GDM1 (cell line): ENCODE measurements around the gene NOTUM.

Source experiments
- DNase-seq: peaks from one replicate; lab custom pipeline; 2025; lab: John Stamatoyannopoulos, UW

The NOTUM gene

DNA sequence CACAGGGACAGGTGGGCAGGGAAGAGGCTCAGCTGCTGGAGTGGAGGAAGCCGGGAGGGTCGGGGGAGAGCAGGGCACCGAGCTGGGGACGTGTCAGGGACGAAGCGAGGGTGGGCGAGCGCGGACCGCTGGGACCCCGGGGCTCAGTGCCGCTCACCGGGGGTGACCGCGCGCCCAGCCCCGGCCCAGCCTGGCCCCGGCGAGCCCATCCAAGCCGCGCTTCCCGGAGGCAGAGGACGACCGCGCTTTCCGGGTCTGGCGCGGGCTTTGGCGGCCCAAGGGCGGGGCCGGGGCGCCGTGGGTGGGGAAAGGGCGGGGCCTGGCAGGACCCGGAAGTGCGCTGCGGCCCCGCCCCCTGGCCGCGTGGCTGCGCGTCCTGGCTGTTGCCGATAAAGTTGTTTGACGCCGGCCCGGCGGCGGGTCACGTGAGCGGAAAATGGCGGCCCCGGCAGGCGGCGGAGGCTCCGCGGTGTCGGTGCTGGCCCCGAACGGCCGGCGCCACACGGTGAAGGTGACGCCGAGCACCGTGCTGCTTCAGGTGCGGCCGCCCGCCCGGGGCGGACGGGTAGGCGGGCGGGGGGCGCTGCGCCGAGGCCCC is 16.3 kb upstream of the NOTUM start, which contains the start of gene ASPSCR1:
Gene ASPSCR1 (plus strand): TSS at position 419 of the 598 bp plus-strand sequence. CDS start 18 bp downstream, at position 437.
- DNase-seq = peak; percentile 88

DNA sequence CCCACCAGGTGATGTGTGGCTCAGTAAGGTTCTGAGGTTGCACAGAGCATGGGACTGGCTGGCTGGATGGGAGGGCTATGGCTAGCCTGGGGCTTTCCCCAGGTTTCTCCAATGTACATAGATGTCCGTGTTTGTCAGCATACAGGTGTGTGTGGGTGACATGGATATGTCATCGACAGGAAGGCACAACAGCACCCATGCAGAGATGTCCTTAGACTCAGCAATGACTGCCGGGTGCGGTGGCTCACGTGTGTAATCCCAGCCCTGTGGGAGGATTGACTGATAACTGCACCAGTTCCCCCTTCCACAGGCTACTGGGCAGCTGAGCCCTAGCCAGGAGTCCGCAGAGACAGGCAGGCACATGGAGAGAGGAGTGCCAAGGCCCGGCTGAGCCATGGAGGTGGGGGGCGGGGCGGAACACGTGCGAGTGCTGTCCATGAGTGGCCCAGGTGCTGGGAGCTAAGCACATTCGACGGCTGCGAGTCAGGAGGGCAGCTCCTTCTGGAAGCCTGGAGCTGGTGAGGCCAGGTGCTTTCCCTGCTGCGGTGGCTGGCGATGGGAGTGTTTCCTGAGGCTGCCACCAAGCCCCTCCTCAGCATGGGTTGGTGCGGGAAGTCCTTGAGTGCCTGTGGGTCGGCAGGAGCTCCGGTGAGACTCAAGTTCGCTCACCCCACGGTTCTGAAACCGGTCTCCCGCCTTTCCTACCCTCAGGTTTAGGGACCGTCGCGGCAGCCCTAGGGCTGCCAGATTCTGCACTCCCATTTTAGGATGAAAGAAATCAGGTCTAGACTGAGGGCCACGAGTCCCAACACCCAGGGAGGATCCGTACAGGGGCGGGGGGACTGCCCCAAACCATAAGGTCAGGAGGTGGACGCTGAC is 15.6 kb upstream of the NOTUM start:
- no peak for DNase-seq

DNA sequence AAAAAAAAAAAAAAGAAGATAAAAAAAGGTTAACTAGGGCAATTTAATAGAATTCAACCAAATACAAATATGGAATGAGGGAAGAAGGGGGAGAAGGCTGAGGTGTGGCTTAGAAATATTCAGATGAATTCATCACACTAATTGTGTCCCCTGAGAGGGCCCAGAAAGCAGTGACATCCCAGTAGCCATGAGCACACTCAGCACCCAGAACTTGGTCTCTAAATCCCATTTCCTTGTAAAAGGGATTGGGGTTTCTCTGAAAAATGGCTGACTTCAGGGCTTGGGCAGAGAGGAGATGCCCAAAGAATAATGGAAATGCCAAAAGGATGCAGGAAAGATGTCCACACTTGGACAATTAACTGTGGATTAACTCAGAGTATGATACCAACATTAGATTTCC is 12.4 kb upstream of the NOTUM start:
- DNase-seq = no peak

DNA sequence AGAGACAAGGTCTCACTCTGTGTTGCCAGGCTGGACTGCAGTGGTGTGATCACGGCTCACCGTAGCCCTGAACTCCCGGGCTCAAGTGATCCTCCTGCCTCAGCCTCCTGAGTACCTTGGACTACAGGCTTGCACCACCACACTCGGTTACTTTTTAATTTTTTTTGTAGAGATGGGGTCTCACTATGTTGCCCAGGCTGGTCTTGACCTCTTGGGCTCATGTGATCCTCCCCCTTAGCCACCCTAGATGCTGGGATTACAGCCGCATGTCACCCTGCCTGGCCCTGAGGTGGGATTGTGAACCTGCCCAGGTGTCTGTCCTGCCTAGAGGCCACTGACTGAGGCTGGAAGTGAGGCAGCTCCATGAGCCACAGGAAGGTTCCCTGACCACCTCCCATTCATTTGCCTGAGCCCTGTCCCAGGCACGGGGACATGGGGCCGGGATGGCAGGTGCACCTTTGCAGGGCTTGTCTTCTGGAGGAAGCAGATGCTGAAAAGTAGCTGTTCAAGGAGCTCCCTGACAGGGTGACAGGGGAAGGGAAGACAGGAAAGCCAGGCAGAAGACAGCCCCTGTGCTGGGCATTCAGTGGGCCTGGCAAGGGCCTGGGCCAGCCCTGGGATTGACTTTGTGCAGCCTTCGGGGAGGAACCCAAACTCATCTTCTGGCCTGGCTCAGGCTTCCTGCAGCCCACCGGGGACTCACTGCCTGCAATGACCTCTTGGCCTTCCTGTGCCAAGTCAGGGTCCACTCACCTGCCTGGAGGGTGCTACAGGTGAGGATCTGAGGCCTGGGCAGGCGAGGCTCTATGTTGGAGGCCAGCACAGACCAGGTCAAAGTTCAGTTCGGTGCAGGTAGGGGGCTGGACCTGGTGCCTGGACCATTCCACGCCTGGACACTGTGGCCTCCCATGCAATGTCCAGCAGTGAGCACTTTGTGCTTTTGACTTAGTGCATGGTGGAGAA is 8.1 kb upstream of the NOTUM start:
- no peak for DNase-seq

DNA sequence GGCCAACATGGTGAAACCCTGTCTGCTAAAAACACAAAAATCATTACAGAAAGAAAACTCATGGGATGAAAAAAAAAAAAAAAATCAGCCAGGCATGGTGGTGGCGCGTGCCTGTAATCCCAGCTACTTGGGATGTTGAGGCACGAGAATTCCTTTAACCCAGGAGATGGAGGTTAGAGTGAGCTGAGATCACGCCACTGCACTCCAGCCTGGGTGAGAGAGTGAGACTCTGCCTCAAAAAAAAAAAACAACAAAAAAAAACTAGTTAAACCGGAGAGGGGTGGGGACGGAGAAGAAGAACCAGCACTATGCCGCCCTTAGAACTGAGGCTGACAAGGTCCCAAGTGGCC is 7.4 kb upstream of the NOTUM start:
- DNase-seq = no peak

DNA sequence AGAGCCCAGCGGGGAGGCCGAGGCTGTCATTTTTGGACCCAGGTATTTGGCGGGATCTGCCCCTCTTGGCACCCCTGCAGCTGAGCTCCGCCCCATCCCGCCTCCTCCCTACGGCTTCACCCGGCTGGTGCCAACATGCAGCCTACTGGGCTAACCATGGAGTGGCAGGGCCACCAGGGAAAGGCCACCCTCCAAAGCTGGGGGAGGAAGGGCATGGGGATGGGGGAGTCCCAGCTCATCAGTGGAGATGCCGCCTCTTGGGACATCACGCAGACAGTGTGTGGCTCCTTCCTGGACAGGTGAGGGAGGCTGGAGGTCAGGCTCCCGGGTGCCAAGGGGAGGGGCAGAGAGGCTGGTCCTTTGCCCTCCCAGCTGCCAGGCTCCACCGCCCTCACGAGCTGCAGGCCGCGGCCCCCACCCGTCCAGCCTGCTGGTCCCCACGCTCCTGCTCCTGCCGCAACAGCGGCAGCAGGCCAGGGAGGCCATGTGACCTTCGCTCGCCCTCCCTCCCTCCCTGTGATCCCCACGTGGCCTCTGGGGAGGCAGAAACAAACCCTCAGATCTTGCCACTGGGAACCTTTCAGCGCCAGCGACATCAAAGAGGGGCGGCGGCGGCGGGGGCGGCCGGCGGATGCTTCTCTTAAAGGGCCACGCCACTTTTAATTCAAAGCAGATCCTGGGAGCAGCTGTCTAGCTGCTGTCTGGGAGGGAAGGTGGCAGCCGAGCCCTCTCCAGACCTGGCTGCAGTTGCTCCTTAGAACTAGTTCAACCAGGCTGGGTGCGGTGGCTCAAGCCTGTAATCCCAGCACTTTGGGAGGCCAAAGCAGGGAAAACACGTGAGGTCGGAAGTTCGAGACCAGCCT is 6.8 kb upstream of the NOTUM start:
- no peak for DNase-seq

DNA sequence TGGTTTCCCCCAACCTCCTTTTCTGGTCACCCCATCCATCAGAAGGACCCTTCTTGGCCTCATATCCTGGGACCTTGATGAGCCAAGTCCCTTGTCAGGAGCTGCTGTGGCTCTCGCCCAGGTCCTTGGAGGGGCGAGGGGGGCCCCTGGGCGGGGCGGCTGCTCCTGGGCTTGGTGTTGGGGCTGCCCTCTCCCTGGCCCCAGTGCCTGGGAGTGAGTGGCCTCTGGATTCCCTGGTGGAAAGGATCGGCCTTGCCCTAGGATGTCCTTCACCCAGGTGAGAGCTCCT is 6.2 kb upstream of the NOTUM start:
- DNase-seq = no peak

DNA sequence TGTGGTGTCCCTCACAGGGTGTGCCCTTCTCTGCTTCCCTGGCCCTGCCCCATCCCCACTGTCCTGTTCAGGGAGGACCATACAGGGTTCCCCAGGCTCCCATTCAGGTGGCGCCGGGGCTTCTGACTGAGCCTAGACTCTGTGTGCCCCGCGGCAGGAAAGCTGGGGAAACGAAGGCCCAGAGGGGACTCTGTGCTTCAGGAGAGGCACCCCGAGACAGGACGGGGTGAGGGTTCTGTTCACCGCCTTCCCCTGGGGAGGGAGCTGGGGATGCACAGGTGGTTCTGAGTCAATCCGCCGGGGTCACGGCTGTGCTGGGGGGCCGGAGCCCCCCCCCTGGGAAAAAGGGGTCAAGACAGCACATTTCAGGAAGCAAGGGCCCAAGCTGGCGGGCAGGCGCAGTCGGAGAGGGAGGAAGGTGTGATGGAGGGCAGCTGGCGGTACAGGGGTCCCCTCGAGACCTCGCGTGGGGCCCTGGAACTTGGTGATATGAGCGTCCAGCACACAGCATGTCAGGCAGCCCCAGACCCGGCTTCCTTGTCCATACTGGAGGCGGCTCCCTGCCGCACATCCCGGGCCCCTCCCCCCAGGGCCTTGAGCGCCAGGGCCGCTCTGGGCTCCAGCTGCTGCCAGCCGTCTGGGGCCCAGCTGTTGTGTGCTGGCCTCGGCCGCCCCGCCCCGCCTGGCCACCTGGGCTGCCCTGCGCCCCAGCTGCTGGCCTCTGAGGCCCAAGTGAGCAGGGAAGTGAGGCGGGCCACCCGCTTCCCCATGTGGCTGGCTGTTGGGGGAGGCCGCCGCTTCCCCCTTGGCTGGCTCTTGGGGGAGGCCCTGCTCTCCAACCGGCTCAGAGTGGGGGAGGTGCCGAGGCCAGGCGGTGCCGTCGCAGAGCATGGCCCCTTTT is 5.6 kb upstream of the NOTUM start:
- no peak for DNase-seq

DNA sequence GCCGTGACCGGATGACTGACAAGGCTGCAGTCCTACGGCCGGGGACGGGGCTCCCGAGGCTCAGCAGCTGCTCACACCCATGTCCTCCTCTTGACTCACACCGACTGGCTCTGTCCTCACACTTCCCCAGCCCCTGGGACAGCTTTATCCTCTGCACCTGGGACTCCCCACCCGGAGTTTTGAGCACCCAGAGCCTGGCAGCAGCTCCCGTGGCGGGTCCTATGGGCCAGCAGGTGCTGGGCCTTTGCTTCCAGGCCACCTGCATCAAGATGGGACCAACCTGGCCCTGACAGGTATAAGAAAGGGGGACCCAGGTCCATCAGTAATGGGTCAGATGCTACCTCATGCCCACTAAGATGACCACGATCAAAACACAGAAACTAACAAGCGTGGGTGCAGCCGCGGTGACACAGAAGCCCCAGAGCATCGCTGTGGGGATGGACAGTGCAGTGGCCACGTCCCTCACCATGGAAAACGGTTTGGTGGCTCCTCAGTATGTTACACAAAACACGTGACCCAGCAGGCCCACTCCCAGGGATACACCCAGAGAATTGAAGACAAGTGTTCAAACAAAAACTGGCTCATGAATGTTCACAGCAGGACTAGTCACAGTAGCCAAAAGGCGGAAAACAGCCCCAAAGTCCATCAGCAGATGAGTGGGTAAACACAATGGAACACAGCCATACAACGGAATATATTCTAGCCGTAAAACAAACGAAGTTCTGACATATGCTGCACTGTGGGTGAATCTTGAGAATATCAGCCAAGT is 3.3 kb upstream of the NOTUM start:
- DNase-seq = no peak

DNA sequence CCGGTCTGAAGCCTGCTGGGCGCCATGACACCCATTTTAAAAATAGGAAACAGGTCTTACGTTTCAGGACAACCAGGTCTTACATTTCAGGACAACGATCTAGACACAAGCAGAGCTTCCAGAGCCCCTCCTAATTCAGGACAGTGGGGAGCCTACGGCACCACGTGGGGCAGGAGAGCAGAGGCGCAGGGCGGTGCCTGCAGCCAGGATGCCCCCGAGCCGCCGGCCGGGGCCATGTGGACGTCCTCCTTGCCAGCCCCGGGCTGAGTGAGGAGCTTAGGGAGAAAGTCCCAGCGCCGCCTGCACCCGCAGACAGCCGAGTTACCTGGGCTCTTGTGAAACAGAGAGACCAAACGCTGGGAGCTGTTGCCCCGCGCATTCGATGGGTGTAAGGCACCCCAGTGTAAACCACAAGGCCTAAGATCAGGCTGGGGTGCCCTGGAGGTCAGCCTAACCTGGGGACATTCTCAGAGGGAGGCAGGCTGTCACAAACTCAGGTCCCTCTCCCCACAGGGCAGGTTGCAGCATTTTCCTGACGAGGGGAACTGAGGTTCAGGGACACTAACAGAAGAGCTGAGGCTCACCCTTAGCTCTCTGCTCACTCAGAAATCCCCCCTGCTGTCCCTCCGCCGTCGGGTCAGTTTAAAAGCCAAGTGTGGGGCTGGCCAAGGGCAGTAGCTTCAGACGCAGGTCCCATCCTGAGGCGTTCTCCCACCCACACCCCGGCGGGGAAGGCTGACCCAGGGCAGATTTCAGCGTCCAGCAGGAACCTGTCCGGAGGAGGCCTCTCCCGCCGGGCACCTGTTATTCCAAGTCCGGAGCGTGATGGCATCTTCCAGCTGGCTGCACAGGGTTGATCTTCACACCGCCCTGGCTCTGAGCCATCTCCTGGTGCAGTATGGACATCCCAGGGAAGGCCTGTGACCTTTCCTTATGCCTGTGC is 1.8 kb upstream of the NOTUM start:
- no peak for DNase-seq

DNA sequence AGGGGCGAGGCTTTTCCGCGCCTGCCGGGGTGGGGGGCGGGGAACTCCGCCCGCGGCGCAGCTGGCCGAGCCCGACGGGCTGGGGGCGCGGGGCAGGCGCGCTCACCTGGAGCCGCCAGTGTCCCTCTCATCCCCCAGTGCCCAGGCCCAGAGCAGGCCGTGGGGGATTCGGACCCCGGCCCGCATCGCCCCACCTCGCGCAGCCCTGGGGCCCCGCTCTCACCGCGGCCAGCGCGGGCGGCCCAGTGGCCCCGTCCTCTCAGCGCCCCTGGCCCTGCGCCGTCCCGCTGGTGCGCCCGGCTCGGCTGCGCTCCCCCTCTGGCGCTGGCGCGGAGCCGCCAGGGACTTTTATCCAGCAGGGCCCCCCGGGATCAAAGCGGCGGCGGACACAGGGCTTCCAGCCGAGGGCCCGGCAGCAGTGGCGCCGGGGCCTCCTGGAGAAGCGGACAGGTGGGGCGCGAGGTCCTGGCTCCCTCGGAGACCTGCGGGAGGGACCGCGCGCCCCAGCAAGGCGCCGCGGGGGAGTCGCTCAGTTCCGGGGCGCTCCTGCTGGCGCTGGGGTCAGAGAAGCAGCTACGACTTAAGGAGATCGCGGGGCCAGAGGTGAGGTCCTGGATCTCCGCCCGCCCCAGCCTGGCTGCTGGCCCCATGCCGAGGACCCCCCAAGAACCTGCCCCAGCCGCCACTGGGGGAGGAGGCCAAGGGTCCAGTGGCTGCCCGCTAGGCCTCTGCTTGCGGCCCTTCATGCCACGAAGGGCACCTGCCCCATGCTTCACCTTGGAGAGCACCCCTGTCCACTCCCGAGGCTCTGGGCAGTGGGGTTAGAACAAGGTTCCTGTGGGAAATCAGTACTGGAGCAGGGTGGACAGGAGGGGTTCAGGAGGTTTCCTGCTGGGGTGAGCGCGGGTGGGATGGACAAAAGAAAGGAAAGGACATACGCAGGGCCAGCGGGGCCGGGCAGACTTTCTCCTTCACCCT is 823 bp upstream of the NOTUM start:
- no peak for DNase-seq

DNA sequence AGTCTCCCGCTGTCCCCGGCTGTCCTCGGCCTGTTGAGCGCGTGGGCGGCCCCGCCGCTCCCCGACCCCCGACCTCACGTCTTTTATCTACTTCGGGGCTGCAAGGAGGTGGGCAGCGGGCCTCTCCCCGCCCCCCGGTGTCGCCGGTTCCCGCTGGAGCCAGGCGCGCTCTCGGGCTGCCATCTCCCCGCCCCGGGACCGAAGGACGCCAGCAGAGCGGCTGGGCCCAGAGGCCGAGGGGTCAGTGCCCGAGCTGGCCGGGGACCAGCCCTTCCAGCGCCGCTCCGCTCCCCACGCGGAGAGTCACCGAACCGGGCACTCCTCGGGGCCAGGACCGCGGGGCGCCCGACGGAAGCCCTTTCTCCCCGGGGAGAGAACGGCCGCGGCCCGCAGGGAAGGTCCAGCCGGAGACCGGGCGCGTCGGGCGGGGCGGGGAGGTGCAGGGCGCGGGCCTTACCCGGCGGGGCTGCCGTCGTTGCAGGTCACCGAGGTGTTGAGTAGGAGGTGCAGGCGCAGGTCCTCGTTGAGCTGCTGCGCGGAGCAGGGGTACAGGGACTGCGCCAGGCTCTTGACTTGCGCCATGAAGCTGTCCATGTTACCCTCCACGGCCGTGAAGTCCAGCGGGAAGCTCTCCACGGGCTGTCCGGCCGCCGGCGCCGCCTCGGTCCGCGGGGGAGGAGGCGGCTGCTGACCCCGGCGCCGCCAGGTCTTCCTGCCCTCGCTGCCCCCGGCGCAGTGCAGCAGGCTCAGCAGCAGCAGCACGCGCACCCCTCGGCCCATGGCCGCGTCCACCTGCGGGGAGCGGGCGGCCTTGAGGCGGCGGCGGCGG is 643 bp downstream of the NOTUM start:
- no peak for DNase-seq

DNA sequence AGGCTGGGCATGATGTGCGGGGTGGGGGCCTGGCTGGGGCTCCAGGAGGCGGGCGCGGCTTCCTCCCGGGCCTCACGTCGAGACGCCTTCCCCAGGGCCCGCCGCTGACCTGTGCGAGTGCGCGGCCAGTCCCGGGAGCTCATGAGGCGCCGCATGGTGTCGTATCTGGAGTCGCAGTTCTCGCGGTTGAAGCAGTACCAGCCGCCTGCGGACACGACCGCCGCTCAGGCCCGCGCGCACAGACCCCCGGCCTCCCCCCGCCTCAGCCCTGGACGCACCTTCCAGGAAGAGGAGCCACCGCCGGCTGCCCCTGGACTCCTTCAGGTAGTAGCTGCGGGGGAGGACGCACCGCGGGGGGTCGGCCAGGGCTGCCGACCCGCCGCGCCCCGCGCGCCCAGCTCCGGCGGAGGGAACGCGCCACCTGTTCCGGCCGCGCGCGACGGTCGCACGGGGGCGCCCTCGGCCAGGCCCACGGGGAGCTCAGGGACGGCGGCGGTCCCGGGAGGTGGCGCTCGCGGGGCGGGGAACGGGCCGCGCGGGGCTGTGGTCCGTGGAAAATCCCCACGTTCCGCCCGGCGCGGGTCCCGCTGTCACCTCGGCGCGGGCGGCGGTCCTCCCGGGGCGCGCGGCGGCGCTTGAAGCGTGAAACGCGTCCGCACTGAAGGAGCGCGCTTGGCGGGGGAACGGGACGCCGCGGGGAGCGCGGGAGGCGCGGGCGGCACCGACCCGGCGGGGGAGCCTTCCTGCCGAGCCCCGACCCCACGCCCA is 1.4 kb downstream of the NOTUM start:
- peak; percentile 60 for DNase-seq

DNA sequence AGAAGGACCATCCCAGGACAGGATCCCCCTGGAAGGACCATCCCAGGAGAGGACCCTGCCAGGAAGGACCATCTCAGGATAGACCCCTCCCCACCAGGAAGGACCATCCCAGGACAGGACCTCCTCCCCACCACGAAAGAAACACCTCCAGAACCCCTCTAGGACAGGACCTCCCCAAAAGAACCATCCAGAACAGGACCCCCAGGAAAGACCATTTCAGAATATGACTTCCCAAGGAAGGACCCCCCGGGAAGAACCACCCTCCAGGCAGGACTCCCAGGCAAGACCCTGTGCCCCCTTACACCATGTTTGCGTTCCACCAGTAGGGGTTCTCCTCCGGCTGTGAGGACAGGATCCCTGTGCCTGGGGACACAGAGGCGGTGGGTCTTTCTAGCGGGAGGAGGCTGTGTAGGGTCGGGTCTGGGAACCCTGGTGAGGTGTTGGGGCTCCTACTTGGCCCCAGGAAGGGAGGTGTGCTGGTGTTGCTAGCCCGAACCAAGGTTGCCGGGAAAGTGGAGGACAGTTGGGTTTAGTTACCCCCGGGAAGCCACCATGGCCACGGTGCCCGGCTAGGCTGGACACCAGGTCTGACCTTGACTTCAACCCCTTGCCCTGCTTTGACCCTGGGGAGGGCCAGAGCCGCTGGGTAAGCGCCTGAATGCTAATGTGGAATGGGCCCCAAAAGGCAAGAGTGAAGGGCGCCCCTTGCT is 2.2 kb downstream of the NOTUM start:
- no peak for DNase-seq
